Mesothelial cell of epicardium (in vitro differentiated cells): ENCODE results near the gene FCN3. TPM values are rescaled to one million over a fixed set of nuclear protein-coding genes. Genes with fewer than 3 reads are reported as not detected.

Experiments used
- DNase-seq, 2 experiments: peaks; one replicate each; pipeline ENCODE4 v3.0.0; 2021; ENCODE audit warnings: low spot score in 2 of 2; ENCODE audit not compliant: unreplicated experiment in 2 of 2
- H3K27ac Mint-ChIP-seq: 2 replicates; pipeline ENCODE4 v1.8.0; 2021; ENCODE audit warnings: mixed read lengths
- H3K27me3 Mint-ChIP-seq: 2 replicates; pipeline ENCODE4 v1.8.0; 2021; ENCODE audit warnings: low read depth, mixed read lengths
- H3K36me3 Mint-ChIP-seq: 2 replicates; pipeline ENCODE4 v1.8.0; 2021; ENCODE audit warnings: mixed read lengths
- H3K4me1 Mint-ChIP-seq: 2 replicates; pipeline ENCODE4 v1.8.0; 2021; ENCODE audit warnings: mixed read lengths
- H3K4me3 Mint-ChIP-seq: 2 replicates; pipeline ENCODE4 v1.8.0; 2021; ENCODE audit warnings: mild to moderate bottlenecking, moderate library complexity, mixed read lengths
- H3K9me3 Mint-ChIP-seq: 2 replicates; pipeline ENCODE4 v1.8.0; 2021; ENCODE audit warnings: mixed read lengths
- total RNA-seq: library from RNA; stranded (reverse); gene quantifications from 3 replicates; pipeline ENCODE4 v1.2.1, GENCODE V29; 2021
- TF ChIP-seq, protein P1 (sequence below): fragments of 200-600 bp; sonication (generic); IDR thresholded peaks from one replicate; pipeline ENCODE4 v1.5.0; 2021; ENCODE audit warnings: antibody characterized with exemption; ENCODE audit not compliant: unreplicated experiment

Gene FCN3
- total RNA-seq, 1 donor from 2014 or later = 0.22 TPM

DNA sequence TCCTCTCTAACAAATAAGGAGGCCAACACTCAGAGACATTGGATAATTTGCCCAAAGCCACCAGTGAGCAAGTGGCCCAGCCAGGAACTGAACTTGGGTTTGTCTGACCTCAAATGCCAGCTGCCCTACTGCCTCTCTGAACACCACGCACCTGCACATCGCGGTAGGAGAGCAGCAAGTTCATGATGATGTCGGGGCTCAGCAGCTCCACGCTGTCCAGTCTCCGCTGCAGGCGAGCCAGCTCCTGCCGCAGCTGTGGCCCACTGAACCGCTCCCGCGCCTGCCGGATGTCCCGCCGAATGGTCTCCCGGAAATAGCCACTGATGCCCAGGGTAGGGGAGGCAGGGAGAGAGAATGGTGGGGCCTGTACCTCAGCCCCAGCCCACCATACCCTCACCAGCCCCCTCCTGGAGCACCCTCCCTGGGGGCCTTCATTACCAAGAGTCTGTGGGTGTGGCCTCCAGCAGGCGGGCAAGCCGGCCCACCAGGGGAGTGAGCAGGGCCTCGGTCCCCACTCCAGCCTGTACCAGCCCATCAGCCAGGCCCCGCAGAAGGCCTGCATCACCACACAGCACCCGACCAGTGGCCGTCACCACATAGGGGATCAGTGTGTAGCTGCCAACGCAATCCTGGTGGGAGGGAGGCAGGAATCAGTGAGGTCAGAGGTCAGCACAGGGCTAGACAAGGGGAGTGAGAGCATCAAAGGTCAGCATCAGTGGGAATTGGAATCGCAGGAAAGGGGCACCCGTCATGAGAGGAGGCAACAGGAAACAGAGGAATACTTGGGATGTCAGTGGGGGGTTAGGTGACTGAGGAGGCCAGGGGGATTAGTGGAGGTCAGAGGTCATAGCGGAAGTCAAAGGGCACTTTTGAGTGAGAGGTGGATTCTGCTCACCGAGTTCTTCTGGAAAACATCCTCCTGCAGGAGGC, 10.6 kb downstream of the FCN3 start:
- Mint-ChIP-seq H3K27me3 (peaks cover 20% of the 10 kb centered on the region), H3K9me3 (no peaks in the 10 kb centered on the region), H3K4me3 (no peak overlapping the region), H3K27ac (no peak overlapping the region), H3K4me1 (peaks cover 29% of the 10 kb centered on the region), H3K36me3 (peaks cover 1% of the 10 kb centered on the region)
- no peak for DNase-seq
- TF ChIP-seq, protein P1, sequence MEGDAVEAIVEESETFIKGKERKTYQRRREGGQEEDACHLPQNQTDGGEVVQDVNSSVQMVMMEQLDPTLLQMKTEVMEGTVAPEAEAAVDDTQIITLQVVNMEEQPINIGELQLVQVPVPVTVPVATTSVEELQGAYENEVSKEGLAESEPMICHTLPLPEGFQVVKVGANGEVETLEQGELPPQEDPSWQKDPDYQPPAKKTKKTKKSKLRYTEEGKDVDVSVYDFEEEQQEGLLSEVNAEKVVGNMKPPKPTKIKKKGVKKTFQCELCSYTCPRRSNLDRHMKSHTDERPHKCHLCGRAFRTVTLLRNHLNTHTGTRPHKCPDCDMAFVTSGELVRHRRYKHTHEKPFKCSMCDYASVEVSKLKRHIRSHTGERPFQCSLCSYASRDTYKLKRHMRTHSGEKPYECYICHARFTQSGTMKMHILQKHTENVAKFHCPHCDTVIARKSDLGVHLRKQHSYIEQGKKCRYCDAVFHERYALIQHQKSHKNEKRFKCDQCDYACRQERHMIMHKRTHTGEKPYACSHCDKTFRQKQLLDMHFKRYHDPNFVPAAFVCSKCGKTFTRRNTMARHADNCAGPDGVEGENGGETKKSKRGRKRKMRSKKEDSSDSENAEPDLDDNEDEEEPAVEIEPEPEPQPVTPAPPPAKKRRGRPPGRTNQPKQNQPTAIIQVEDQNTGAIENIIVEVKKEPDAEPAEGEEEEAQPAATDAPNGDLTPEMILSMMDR = no peak

DNA sequence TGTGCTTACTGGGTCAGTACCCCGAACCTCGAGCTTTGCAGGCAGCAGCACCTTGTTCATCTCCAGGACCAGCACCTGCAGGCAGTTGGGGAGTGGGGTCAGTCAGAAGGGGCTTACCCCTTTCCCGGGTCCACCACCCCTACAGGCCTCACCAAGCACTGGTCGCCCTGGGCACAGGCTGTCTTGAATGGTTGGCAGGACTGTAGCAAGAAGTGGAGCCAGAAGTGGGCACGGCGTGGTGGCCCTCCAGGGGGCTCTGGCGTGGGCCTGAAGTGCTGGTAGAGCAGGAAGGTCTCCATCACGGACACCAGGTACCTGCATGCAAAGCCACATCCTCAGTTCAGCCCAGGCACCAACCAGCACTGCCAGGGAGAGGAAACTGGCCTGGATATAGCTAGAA, 13.1 kb downstream of the FCN3 start:
- TF ChIP-seq, protein P1 = no peak
- Mint-ChIP-seq H3K36me3 (peaks cover 1% of the 10 kb centered on the region), H3K9me3 (no peaks in the 10 kb centered on the region), H3K4me1 (peaks cover 27% of the 10 kb centered on the region), H3K4me3 (no peak overlapping the region), H3K27me3 (peaks cover 35% of the 10 kb centered on the region), H3K27ac (no peak overlapping the region)
- no peak for DNase-seq

- Mint-ChIP-seq H3K27me3 (peaks cover 35% of the 10 kb centered on the region), H3K36me3 (peaks cover 1% of the 10 kb centered on the region), H3K27ac (no peak overlapping the region), H3K4me1 (peaks cover 27% of the 10 kb centered on the region), H3K9me3 (no peaks in the 10 kb centered on the region), H3K4me3 (peak overlapping the region; percentile 62)
- TF ChIP-seq, protein P1 = no peak
- no peak for DNase-seq
Observed at GRCh38 chr1:27361044-27361402, 13.6 kb downstream of the FCN3 start.

DNA sequence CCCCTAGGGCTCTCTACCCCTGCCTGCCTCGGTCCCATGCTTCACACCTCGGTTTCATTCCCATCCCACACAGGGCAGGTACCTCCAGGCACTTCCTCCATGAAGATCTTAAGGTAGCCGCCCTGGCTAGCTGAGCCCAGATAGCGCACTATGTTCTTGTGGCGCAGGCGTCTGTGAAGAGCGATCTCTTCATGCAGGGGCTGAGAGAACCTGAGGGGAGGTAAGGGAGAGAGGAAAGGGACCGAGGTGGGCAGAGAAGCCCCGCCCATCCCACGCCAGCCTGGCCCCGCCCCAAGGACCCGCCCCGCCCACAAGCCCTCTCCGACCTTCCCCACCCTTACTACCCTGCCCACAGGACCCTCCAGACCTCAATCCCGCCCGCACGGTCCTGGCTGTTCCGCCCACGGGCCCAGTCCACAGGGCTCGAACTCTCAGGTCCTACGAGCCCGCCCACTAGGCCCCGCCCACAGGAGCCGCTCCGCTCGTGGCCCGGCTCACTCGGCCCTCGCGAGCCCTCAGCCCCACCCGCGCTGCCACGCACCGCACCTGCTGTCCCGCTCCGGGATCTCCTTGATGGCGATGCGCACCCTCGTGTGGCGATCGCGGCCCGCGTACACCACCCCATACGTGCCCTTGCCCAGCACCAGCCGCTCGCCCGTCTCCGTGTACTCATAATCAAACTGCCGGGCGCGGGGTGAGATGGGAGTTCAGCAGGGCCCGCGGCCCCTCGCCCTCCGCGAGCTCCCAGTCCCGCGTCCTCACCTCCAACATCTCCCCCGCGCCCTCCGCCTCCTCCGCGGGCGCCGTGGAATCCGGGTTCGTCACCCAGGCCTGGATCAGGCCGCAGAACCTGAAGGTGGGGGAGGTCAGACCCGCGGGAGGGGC, 14.2 kb downstream of the FCN3 start:
- Mint-ChIP-seq H3K4me1 (peaks cover 23% of the 10 kb centered on the region), H3K9me3 (no peaks in the 10 kb centered on the region), H3K4me3 (peak overlapping the region; percentile 62), H3K27me3 (peaks cover 35% of the 10 kb centered on the region), H3K27ac (no peak overlapping the region), H3K36me3 (peaks cover 1% of the 10 kb centered on the region)
- TF ChIP-seq, protein P1 = no peak
- DNase-seq = no peak

DNA sequence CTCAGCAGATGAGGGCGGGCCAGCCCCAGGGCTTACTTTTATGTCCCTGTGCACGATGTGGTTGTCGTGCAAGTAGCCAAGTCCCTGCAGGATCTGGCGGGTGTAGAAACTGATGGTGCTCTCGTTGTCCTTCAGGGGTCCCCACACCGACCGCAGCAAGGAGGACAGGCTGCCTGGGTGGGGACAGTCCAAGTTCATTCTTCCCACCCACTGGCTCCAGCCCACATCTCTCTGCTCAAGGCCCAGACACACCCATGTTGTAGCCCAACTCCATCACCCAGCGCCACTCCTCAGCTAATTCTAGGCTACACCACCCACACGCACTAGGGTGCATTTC, 14.8 kb downstream of the FCN3 start:
- H3K4me3 Mint-ChIP-seq = peak overlapping the region; percentile 62

More for the DNA sequence above, 14.8 kb downstream of the FCN3 start:
- TF ChIP-seq, protein P1 = no peak
- no peak for DNase-seq
- Mint-ChIP-seq H3K36me3 (peaks cover 1% of the 10 kb centered on the region), H3K4me1 (peaks cover 17% of the 10 kb centered on the region), H3K27ac (no peak overlapping the region), H3K9me3 (no peaks in the 10 kb centered on the region), H3K27me3 (peaks cover 35% of the 10 kb centered on the region)
